HG03520 (cell line): ENCODE results near the gene BCAS2.
A peak's percentile ranks its signal among the peaks of the same experiment; 100 is the strongest.

Source experiments
- ATAC-seq: cut with Tn5 transposase; IDR thresholded peaks from one replicate; pipeline ENCODE4 v1.9.1; 2021; ENCODE audit warnings: mild to moderate bottlenecking, moderate library complexity; ENCODE audit not compliant: unreplicated experiment

BCAS2 gene

GRCh38 chr1:114561333-114561732 lies 20.1 kb downstream of the BCAS2 start:
- no peak for ATAC-seq

GRCh38 chr1:114559356-114559755 lies 22.1 kb downstream of the BCAS2 start:
- ATAC-seq: peak; percentile 52

GRCh38 chr1:114558544-114558943 lies 22.9 kb downstream of the BCAS2 start:
- no peak for ATAC-seq

- no peak for ATAC-seq
Measured at GRCh38 chr1:114554577-114554976, 26.8 kb downstream of the BCAS2 start.

- ATAC-seq: no peak
Measured at GRCh38 chr1:114552106-114552639, 29.2 kb downstream of the BCAS2 start.

- ATAC-seq: no peak
Measured at GRCh38 chr1:114551400-114551799, 30.0 kb downstream of the BCAS2 start.

GRCh38 chr1:114550336-114550735 lies 31.1 kb downstream of the BCAS2 start:
- ATAC-seq: no peak

GRCh38 chr1:114549137-114549536 lies 32.3 kb downstream of the BCAS2 start:
- ATAC-seq: no peak

GRCh38 chr1:114547076-114547475 lies 34.3 kb downstream of the BCAS2 start:
- no peak for ATAC-seq

- ATAC-seq: no peak
Measured at GRCh38 chr1:114545796-114546195, 35.6 kb downstream of the BCAS2 start.

- no peak for ATAC-seq
Measured at GRCh38 chr1:114545315-114545714, 36.1 kb downstream of the BCAS2 start.

GRCh38 chr1:114540821-114541220 lies 40.6 kb downstream of the BCAS2 start:
- no peak for ATAC-seq

GRCh38 chr1:114540272-114540671 lies 41.1 kb downstream of the BCAS2 start:
- no peak for ATAC-seq

GRCh38 chr1:114536043-114536442 lies 45.4 kb downstream of the BCAS2 start:
- ATAC-seq: no peak

GRCh38 chr1:114535401-114535800 lies 46.0 kb downstream of the BCAS2 start:
- no peak for ATAC-seq

- ATAC-seq: no peak
Measured at GRCh38 chr1:114531094-114531493, 50.3 kb downstream of the BCAS2 start.

GRCh38 chr1:114530224-114530623 lies 51.2 kb downstream of the BCAS2 start:
- no peak for ATAC-seq

GRCh38 chr1:114524944-114525343 lies 56.5 kb downstream of the BCAS2 start:
- ATAC-seq: no peak

GRCh38 chr1:114522264-114522575 lies 59.2 kb downstream of the BCAS2 start:
- no peak for ATAC-seq

- ATAC-seq: no peak
Measured at GRCh38 chr1:114521396-114522263, 59.8 kb downstream of the BCAS2 start.
